Cortex of kidney (tissue), 1 donor: Measurements from ENCODE around the gene NUDT2.
"Not testable (repeated sequence)": the region's sequence is repeated elsewhere in the genome, so short reads cannot be mapped to it uniquely, and the experiment has no call there.

Experiments
- DNase-seq: peaks from one replicate; lab custom pipeline; 2025; lab: John Stamatoyannopoulos, UW

Gene NUDT2

DNA sequence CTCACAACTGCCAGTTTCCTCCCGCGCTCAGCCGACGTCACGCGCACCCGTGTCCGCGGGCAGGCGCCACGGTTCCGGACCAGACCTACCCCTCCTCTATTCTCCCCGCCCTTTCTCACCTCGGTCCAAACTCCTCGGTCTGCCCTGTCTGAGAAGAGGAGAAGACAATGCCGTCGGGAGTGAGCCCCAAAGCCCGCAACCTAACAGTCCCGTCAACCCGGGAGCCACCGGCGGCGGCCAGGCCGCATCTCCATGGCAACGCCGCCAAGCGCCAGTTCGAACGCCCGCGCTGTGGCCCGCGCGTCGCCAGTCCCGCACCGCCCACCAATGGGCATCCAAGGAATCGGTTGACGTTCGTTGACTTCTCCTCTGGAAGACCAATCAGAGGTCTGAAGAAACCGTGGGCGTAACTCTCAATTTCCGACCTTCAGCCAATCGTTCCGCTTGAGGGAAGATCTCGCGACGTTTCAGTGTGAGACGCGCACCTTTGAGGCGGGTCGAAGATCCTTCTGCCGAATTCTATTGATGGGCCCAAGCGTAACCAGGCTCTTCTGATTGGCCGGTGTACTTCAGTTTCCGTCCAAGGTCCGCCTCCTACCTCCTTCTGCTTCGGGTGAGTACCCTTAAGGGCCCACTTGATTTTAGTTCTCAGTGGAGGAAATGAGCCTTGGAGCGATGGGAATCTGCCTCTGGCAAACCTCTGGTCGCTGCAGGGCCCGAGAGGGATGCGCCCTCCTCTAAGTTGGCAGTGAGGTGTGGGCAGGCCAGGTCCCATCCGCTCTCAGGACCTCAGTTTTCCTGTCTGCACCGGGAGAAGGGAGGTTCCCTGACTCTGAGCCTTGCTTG lies at the start of gene NUDT2, which contains the start of gene KIF24:
Gene NUDT2, plus strand, starts transcription at position 583 of the 846 bp plus-strand sequence. CDS start 9,471 bp downstream, outside the sequence.
Gene KIF24, minus strand, starts transcription at position 282 of the 846 bp plus-strand sequence. CDS start 17,922 bp downstream, outside the sequence.
- DNase-seq: no peak

- DNase-seq: no peak
Observed at GRCh38 chr9:34282096-34282495, 47.3 kb upstream of the NUDT2 start.

- no peak for DNase-seq
Observed at GRCh38 chr9:34289159-34289558, 40.2 kb upstream of the NUDT2 start.

DNA sequence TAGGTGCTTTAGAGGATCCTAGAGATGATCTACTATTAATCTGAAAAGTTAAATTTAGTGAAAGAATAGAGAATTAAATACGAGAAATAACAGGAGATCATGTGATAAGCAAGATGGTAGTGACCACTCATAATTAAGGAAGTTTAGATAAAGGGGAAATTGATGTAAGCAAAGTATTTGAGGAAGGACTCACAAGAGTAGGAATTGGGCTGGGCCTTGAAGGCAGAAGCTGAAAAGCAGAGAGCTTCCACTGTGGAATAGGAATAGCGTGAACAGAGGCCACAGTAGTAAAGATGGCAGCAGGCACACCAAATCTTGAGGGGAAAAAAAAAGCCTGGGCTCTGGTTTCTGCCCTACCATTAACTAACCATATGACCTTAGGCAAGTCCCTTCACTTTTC lies 38.3 kb upstream of the NUDT2 start:
- no peak for DNase-seq

- no peak for DNase-seq
Observed at GRCh38 chr9:34291423-34291822, 37.9 kb upstream of the NUDT2 start.

DNA sequence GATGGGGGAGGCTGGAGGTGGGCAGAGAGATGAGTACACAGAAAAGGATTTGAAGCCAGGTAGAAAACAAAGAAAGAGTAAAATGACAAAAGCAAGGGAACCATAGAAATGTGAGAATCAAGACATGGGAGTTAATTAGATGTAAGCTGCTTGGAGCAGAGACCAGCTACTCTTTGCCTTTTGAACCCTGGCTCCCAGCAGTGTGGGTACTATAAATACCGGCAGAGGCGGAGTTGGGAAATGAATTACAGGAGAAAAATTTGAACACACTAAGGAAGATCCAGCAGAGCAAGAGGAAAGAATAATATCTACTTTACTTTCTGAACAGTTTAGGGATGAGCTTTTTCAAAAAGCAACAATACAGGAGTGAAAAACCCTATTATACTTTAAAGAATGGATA lies 36.8 kb upstream of the NUDT2 start:
- DNase-seq: no peak

GRCh38 chr9:34301064-34301463 lies 28.3 kb upstream of the NUDT2 start:
- DNase-seq: not testable (repeated sequence)

DNA sequence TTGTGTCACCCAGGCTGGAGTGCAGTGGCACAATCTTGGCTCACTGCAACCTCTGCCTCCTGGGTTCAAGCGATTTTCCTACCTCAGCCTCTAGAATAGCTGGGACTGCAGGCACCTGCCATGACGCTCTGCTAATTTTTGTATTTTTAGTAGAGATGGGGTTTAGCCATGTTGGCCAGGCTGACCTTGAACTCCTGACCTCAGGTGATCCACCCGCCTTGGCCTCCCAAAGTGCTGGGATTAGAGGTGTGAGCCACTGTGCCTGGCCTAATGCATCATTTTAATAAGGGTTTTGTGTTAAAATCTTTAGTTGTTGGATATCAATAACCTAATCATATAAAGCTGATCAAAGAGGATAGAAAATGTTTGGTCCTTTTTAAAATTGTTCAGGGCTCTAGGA lies 21.1 kb upstream of the NUDT2 start:
- DNase-seq: not testable (repeated sequence)

- DNase-seq: no peak
Observed at GRCh38 chr9:34310215-34310614, 19.2 kb upstream of the NUDT2 start.

DNA sequence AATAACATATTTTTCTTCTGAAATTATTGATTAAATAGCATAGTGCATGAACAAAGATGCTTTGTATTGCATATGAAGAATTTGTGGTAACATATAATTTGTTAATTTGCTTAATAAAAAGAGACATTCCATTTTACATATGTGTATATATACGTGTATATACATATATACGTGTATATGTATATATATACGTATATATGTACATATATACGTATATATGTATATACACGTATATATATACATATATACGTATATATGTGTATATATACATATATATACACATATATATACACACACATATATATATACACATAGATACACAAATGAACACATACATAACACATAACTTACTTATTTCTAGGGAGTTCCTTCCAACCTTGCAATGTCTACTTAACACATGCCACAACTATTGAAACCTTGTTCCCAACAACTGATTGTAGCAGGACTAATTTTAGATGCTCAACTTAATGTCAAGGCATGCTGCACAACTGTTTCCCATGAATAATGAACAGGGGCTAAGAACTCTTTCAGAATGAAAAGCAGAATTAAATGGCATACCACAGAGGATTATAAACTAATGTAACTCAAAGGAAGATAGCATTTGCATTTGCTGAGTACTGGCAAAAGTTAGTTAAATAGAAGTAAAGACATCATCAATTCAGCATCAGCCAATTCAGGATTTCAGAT lies 17.7 kb upstream of the NUDT2 start:
- no peak for DNase-seq

DNA sequence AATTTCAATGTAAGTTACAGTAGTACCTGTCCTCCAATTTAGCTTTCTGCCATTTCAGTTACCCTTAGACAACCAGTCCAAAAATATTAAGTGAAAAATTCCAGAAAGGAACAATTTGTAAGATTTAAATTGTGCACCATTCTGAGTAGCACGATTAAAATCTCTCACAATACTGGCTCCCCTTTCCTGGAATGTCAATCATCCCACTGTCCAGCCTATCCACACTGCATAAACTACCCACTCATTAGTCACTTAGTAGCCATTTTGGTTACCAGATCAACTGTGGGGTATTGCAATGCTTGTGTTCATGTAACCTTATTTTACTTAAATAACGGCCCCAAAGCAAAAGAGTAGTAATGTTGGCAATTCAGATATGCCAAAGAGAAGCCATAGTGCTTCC lies 11.9 kb upstream of the NUDT2 start:
- DNase-seq: no peak

DNA sequence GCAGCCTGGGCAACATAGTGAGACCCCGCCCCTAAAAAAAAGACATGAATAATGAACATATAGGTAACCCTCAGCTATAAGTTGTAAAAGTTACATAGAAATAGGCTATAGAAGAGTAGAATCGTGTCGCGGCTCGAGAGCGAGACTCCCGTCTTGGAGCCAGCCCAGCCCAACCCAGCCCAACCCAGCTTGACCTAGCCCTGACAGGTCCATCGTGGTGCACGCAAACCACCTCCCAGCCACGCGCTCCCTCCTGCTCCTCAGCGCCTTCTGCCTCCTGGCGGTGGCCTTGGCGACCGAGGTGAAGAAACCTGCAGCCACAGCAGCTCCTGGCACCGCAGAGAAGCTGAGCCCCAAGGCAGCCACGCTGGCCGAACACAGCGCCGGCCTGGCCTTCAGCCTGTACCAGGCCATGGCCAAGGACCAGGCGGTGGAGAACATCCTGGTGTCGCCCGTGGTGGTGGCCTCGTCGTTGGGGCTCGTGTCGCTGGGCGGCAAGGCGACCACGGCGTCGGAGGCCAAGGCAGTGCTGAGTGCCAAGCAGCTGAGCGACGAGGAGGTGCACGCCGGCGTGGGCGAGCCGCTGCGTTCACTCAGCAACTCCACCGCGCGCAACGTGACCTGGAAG lies 11.1 kb upstream of the NUDT2 start:
- no peak for DNase-seq

DNA sequence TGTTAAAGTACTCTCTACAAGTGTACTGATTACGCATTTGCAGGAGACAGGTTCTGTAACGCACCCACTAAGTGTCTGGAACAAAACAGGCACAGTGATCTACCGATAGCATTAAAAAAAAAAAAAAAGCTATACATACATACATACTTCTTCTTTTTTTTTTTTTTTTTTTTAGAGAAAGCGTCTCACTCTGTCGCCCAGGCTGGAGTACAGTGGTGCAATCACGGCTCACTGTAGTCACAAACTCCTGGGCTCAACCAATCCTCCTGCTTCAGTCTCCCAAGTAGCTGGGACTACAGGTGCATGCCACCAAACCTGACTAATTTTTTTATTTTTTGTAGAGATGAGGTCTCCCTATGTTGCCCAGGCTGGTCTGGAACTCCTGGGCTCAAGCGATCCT lies 7.9 kb upstream of the NUDT2 start:
- no peak for DNase-seq

- DNase-seq: no peak
Observed at GRCh38 chr9:34322899-34323591, 6.3 kb upstream of the NUDT2 start.

GRCh38 chr9:34326690-34327089 lies 2.7 kb upstream of the NUDT2 start:
- no peak for DNase-seq

DNA sequence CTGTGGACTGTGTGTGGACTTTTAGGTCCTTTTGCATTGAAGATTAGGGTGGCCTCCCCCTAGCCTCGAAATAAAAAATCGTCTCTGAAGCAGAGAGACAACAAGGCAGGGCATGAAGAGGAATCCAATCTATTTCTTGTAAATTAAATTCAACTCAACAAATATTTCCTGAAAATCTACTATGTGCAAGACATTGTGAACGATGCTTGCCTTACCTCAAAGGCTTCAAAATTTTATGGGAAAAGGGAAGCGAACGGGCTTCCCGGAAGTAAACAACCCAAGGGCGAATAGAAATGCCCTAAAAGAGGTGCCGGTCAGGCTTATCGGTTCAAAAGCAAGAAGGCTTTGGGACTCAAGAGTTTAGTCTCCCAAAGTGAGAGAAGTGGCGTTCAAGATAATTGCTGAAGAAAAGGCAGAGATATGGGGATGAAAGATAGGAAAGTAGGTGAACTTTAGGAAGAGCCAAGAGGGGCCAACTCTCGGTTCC lies 826 bp upstream of the NUDT2 start:
- no peak for DNase-seq

- no peak for DNase-seq
Observed at GRCh38 chr9:34331196-34331595, 1.8 kb downstream of the NUDT2 start.

- no peak for DNase-seq
Observed at GRCh38 chr9:34332076-34332964, 3.0 kb downstream of the NUDT2 start.

DNA sequence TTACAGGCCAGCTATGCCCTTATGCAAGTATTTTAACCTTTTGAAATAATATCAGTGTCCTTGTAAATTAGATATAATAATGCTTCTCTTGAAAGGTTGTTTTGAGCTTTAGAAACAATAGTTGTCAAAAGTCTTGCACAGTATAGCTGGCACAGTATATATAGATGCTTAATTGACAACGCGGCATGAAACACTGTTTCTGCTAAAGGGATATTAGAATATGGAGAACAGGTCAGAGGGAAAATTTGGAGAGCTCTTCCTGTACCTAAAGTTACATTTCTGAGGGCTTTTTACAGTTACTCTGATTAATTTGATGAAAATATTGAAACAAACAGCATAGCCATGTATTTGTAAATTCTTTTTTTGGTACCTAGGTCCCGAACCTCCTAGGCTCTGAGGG lies 4.5 kb downstream of the NUDT2 start:
- no peak for DNase-seq

- no peak for DNase-seq
Observed at GRCh38 chr9:34334337-34334824, 5.0 kb downstream of the NUDT2 start.

GRCh38 chr9:34334916-34335315 lies 5.5 kb downstream of the NUDT2 start:
- DNase-seq: no peak
